ENCODE measurements around the gene TAF15. TPM values are rescaled to one million over a fixed set of nuclear protein-coding genes. Genes with fewer than 3 reads are reported as not detected.

TAF15 gene
- total RNA-seq, 1 donor from 2014 or later = 36.1 TPM

- Histone ChIP-seq H3K27me3 (ENCODE audit: control insufficient read depth, insufficient read depth, low read length) (peaks cover 7% of the 10 kb centered on the region), H3K36me3 (ENCODE audit: control insufficient read depth, insufficient read depth, low read length) (no peaks in the 10 kb centered on the region), H3K4me3 (ENCODE audit: low read depth, low read length) (no peak overlapping the region)
- DNase-seq (ENCODE audit: low read depth) = peak; percentile 80
- no peak for TF ChIP-seq CTCF (IDR thresholded peaks at IDR 0.05; ENCODE audit: insufficient read depth, low read length, poor library complexity, severe bottlenecking)
Observed at GRCh38 chr17:35788477-35789368, 20.6 kb upstream of the TAF15 start.

- Histone ChIP-seq H3K4me3 (ENCODE audit: low read depth, low read length) (no peak overlapping the region), H3K36me3 (ENCODE audit: control insufficient read depth, insufficient read depth, low read length) (no peaks in the 10 kb centered on the region), H3K27me3 (ENCODE audit: control insufficient read depth, insufficient read depth, low read length) (peaks cover 20% of the 10 kb centered on the region)
- DNase-seq (ENCODE audit: low read depth) = no peak
- no peak for TF ChIP-seq CTCF (IDR thresholded peaks at IDR 0.05; ENCODE audit: insufficient read depth, low read length, poor library complexity, severe bottlenecking)
Observed at GRCh38 chr17:35790841-35791240, 18.4 kb upstream of the TAF15 start.

GRCh38 chr17:35791681-35792350 is 17.5 kb upstream of the TAF15 start:
- no peaks in the 10 kb centered on the region for H3K36me3 ChIP-seq (ENCODE audit: control insufficient read depth, insufficient read depth, low read length)
- H3K27me3 ChIP-seq (ENCODE audit: control insufficient read depth, insufficient read depth, low read length) = peaks cover 22% of the 10 kb centered on the region
- no peak overlapping the region for H3K4me3 ChIP-seq (ENCODE audit: low read depth, low read length)
- TF ChIP-seq CTCF (IDR thresholded peaks at IDR 0.05; ENCODE audit: insufficient read depth, low read length, poor library complexity, severe bottlenecking) = no peak
- no peak for DNase-seq (ENCODE audit: low read depth)

GRCh38 chr17:35793257-35793656 is 16.0 kb upstream of the TAF15 start:
- no peak for DNase-seq (ENCODE audit: low read depth)
- TF ChIP-seq CTCF (IDR thresholded peaks at IDR 0.05; ENCODE audit: insufficient read depth, low read length, poor library complexity, severe bottlenecking) = no peak
- Histone ChIP-seq H3K27me3 (ENCODE audit: control insufficient read depth, insufficient read depth, low read length) (peaks cover 32% of the 10 kb centered on the region), H3K4me3 (ENCODE audit: low read depth, low read length) (no peak overlapping the region), H3K36me3 (ENCODE audit: control insufficient read depth, insufficient read depth, low read length) (no peaks in the 10 kb centered on the region)

GRCh38 chr17:35795007-35795870 is 14.0 kb upstream of the TAF15 start, which contains the start of gene MMP28:
Gene MMP28 (minus strand): TSS chr17:35795641. CDS start chr17:35795377, 264 bp downstream.
- Histone ChIP-seq H3K36me3 (ENCODE audit: control insufficient read depth, insufficient read depth, low read length) (no peaks in the 10 kb centered on the region), H3K4me3 (ENCODE audit: low read depth, low read length) (peak within 1 kb of the TSS; percentile 32), H3K27me3 (ENCODE audit: control insufficient read depth, insufficient read depth, low read length) (peaks cover 32% of the 10 kb centered on the region)
- no peak for DNase-seq (ENCODE audit: low read depth)
- TF ChIP-seq CTCF (IDR thresholded peaks at IDR 0.05; ENCODE audit: insufficient read depth, low read length, poor library complexity, severe bottlenecking) = no peak
